Body of pancreas (tissue), 4 donors: ENCODE data around the gene PATZ1.

Experiments
- POLR2A ChIP-seq, 3 donors: fragments of 450-650 bp; IDR thresholded peaks; one replicate each; pipeline ENCODE4 v1.6.1; 2016; ENCODE audit warnings: antibody characterized with exemption in 3 of 3, mild to moderate bottlenecking in 2 of 3
- TF ChIP-seq, protein P1 (sequence below), 7 experiments: fragments of 450-650 bp in 4 of 7; fragments of 200-600 bp in 3 of 7; sonication (generic) in 3 of 7; IDR thresholded peaks; one replicate each; pipeline ENCODE4 v1.5.1; 2016 to 2019; ENCODE audit warnings: antibody characterized with exemption in 7 of 7

DNA sequence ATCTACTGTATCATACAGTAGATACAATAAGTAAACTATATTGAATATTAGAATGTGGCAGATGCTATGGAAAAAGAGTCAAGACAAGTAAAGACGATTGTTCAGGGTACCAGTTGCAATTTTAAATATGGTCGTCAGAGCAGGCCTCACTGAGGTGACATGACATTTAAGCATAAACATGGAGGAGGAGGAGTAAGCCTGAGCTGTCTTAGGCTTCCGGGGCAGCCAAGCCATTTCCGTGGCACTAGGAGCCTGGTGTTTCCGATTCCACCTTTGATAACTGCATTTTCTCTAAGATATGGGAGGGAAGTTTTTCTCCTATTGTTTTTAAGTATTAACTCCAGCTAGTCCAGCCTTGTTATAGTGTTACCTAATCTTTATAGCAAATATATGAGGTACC, 68.4 kb downstream of the PATZ1 start:
- TF ChIP-seq POLR2A (IDR thresholded peaks at IDR 0.05): no peak
- TF ChIP-seq, protein P1, sequence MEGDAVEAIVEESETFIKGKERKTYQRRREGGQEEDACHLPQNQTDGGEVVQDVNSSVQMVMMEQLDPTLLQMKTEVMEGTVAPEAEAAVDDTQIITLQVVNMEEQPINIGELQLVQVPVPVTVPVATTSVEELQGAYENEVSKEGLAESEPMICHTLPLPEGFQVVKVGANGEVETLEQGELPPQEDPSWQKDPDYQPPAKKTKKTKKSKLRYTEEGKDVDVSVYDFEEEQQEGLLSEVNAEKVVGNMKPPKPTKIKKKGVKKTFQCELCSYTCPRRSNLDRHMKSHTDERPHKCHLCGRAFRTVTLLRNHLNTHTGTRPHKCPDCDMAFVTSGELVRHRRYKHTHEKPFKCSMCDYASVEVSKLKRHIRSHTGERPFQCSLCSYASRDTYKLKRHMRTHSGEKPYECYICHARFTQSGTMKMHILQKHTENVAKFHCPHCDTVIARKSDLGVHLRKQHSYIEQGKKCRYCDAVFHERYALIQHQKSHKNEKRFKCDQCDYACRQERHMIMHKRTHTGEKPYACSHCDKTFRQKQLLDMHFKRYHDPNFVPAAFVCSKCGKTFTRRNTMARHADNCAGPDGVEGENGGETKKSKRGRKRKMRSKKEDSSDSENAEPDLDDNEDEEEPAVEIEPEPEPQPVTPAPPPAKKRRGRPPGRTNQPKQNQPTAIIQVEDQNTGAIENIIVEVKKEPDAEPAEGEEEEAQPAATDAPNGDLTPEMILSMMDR (IDR thresholded peaks at IDR 0.05): no peak
